GM19351 (cell line): ENCODE data around the gene CRIP1.

Source experiments
- ATAC-seq: cut with Tn5 transposase; IDR thresholded peaks from one replicate; pipeline ENCODE4 v1.9.1; 2021; ENCODE audit warnings: mild to moderate bottlenecking, moderate library complexity; ENCODE audit not compliant: unreplicated experiment

The CRIP1 gene

GRCh38 chr14:105450864-105451720 is 35.6 kb upstream of the CRIP1 start:
- no peak for ATAC-seq

GRCh38 chr14:105452963-105453362 is 33.7 kb upstream of the CRIP1 start:
- no peak for ATAC-seq

- ATAC-seq = no peak
These were observed 32.8 kb upstream of the CRIP1 start for GRCh38 chr14:105453847-105454246.

- no peak for ATAC-seq
These were observed 31.5 kb upstream of the CRIP1 start for GRCh38 chr14:105455086-105455640.

- no peak for ATAC-seq
These were observed 30.7 kb upstream of the CRIP1 start for GRCh38 chr14:105455766-105456660.

- no peak for ATAC-seq
These were observed 29.7 kb upstream of the CRIP1 start for GRCh38 chr14:105456736-105457617.

GRCh38 chr14:105458010-105458409 is 28.7 kb upstream of the CRIP1 start:
- no peak for ATAC-seq

GRCh38 chr14:105458571-105458970 is 28.1 kb upstream of the CRIP1 start:
- no peak for ATAC-seq

- no peak for ATAC-seq
These were observed 26.6 kb upstream of the CRIP1 start for GRCh38 chr14:105460116-105460515.

GRCh38 chr14:105460616-105461015 is 26.1 kb upstream of the CRIP1 start:
- no peak for ATAC-seq

GRCh38 chr14:105461903-105462302 is 24.8 kb upstream of the CRIP1 start:
- no peak for ATAC-seq

- no peak for ATAC-seq
These were observed 22.2 kb upstream of the CRIP1 start for GRCh38 chr14:105464501-105464900.

- no peak for ATAC-seq
These were observed 21.3 kb upstream of the CRIP1 start for GRCh38 chr14:105465209-105466031.

- no peak for ATAC-seq
These were observed 20.0 kb upstream of the CRIP1 start for GRCh38 chr14:105466531-105467248.

- ATAC-seq = no peak
These were observed 19.3 kb upstream of the CRIP1 start for GRCh38 chr14:105467249-105467941.

- no peak for ATAC-seq
These were observed 18.7 kb upstream of the CRIP1 start for GRCh38 chr14:105467942-105468471.

GRCh38 chr14:105468621-105469241 is 18.0 kb upstream of the CRIP1 start:
- ATAC-seq = no peak
